Ovary (tissue), 9 donors: Measurements from ENCODE around the gene HIVEP3. TPM values are rescaled to one million over a fixed set of nuclear protein-coding genes. Genes with fewer than 3 reads are reported as not detected.
A peak's percentile ranks its signal among the peaks of the same experiment; 100 is the strongest.

Source experiments
- DNase-seq, 5 donors: peaks; one replicate each; pipeline ENCODE4 v3.0.0-alpha.2; 2019 to 2020
- H3K27ac ChIP-seq, 2 donors: fragments of 200-600 bp; one replicate each; pipeline versions ENCODE4 v1.5.1 to v1.8.0; 2019 to 2022
- H3K27me3 ChIP-seq: fragments of 200-600 bp; one replicate; pipeline ENCODE4 v1.8.0; 2022
- H3K36me3 ChIP-seq: fragments of 200-600 bp; sonication (generic); one replicate; pipeline ENCODE4 v1.5.1; 2019
- H3K4me1 ChIP-seq: one replicate; pipeline ENCODE4 v1.8.1; 2013; ENCODE audit warnings: mild to moderate bottlenecking, moderate library complexity; ENCODE audit not compliant: insufficient read depth
- H3K4me3 ChIP-seq: fragments of 200-600 bp; sonication (generic); one replicate; pipeline ENCODE4 v1.5.1; 2017
- H3K9me3 ChIP-seq, 2 donors: fragments of 200-600 bp in 1 of 2; sonication (generic) in 1 of 2; one replicate each; pipeline versions ENCODE4 v1.5.1 to v1.8.1; 2013 to 2019; ENCODE audit warnings: mild to moderate bottlenecking in 1 of 2, moderate library complexity in 1 of 2
- EP300 ChIP-seq: sonication (generic); formaldehyde crosslinking; IDR thresholded peaks from one replicate; pipeline ENCODE4 v1.6.1; 2017; ENCODE audit warnings: antibody characterized with exemption
- POLR2A ChIP-seq: fragments of 450-650 bp; IDR thresholded peaks from one replicate; pipeline ENCODE4 v1.6.1; 2017; ENCODE audit warnings: antibody characterized with exemption, mild to moderate bottlenecking, moderate library complexity
- WGBS, 3 donors: extraction: QIAGEN DNeasy Blood & Tissue Kit in 1 of 3; methylation state at CpG; one replicate each; pipeline versions ENCODE4 v1.1.5 to v1.1.7; 2013 to 2017; 5-methylcytosine and 5-hydroxymethylcytosine counted together
- intact Hi-C, 4 donors: fragments of 100-400 bp; cut with DNase I; formaldehyde crosslinking; loops; one replicate each; pipeline versions ENCODE4 v1.11.0 to v1.15.1; 2022 to 2023
- polyA plus RNA-seq, 2 donors: library from polyadenylated mRNA; stranded (reverse); fragments of 200-250 nt in 1 of 2; fragments of 350-450 nt in 1 of 2; fragmentation: Illumina TruSeq in 1 of 2; extraction: RNeasy Lipid Tissue Mini Kit (QIAGEN cat#74804) in 1 of 2; gene quantifications; one replicate each; pipeline ENCODE4 v1.2.3, GENCODE V29; 2013 to 2014
- total RNA-seq, 7 donors: library from RNA; depleted of rRNA in 2 of 7; stranded (reverse); fragments of >200 nt in 2 of 7; fragmentation: NEBNext Ultra II Directional in 3 of 7; extraction: Animal tissue kit (Norgen Biotek cat#: 25700) in 3 of 7; gene quantifications; one replicate each; pipeline versions ENCODE4 v1.1.0 to v1.2.4, GENCODE V29; 2016 to 2023
- TF ChIP-seq, protein P1 (sequence below), 3 donors: fragments of 450-650 bp in 2 of 3; fragments of 200-600 bp in 1 of 3; IDR thresholded peaks; one replicate each; pipeline versions ENCODE4 v1.5.1 to v1.8.0; 2016 to 2022; ENCODE audit warnings: antibody characterized with exemption in 3 of 3, mild to moderate bottlenecking in 1 of 3
- donor health status: DM: no; HTN: no; CAD: no; lungs with moderate emphysema.
- donor health status: DM: no; HTN: no; CAD: no.
- donor health status: Bipolar disorder and iron deficiency.
- donor health status: DM: yes; HTN: yes; CAD: no.
- donor health status: DM: no; HTN: no; CAD: no.
- donor health status: DM: yes; HTN: yes; CAD: no.

HIVEP3 gene
- total and polyA plus RNA-seq, 9 donors = 3.0 to 7.5 (median 5.2) TPM

DNA sequence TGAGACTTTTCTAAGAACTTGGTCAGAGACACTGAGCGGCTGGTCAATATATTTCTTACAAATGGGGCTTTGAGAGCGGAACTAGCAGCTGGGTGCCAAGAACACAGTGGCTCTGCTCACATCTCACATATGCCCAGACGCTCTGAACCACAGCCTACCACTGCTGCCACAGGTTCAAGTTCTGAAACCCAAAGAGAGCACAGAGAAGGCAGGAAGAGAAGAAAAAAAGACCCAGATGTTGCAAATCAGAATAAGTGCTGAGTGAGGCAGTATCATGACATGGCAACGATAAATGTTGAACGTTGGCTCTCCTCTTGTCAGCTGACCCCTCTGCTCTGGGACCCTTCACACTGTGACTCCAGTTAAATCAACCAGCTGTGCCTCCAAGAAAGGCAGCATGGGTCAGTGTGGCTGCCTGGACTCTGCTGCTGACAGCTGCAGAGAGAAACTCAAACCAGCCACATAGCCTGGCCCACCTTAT, 26.4 kb downstream of the HIVEP3 start:
- intact Hi-C loops = no loop called here
- H3K36me3 ChIP-seq = no peaks in the 10 kb centered on the region
- no peak for DNase-seq
- no peaks in the 10 kb centered on the region for H3K27me3 ChIP-seq
- no peak for TF ChIP-seq EP300
- TF ChIP-seq, protein P1, sequence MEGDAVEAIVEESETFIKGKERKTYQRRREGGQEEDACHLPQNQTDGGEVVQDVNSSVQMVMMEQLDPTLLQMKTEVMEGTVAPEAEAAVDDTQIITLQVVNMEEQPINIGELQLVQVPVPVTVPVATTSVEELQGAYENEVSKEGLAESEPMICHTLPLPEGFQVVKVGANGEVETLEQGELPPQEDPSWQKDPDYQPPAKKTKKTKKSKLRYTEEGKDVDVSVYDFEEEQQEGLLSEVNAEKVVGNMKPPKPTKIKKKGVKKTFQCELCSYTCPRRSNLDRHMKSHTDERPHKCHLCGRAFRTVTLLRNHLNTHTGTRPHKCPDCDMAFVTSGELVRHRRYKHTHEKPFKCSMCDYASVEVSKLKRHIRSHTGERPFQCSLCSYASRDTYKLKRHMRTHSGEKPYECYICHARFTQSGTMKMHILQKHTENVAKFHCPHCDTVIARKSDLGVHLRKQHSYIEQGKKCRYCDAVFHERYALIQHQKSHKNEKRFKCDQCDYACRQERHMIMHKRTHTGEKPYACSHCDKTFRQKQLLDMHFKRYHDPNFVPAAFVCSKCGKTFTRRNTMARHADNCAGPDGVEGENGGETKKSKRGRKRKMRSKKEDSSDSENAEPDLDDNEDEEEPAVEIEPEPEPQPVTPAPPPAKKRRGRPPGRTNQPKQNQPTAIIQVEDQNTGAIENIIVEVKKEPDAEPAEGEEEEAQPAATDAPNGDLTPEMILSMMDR (IDR thresholded peaks at IDR 0.05) = no peak
- TF ChIP-seq POLR2A = no peak
- H3K4me3 ChIP-seq = no peak overlapping the region
- peak overlapping the region in 1 of 2 donors; percentile 67 for H3K27ac ChIP-seq
- peaks cover 15% of the 10 kb centered on the region for H3K4me1 ChIP-seq
- WGBS, 3 donors = 33 to 61% (median 48%) methylated on average over 5 of the region's 5 CpGs
- H3K9me3 ChIP-seq = no peaks in the 10 kb centered on the region

DNA sequence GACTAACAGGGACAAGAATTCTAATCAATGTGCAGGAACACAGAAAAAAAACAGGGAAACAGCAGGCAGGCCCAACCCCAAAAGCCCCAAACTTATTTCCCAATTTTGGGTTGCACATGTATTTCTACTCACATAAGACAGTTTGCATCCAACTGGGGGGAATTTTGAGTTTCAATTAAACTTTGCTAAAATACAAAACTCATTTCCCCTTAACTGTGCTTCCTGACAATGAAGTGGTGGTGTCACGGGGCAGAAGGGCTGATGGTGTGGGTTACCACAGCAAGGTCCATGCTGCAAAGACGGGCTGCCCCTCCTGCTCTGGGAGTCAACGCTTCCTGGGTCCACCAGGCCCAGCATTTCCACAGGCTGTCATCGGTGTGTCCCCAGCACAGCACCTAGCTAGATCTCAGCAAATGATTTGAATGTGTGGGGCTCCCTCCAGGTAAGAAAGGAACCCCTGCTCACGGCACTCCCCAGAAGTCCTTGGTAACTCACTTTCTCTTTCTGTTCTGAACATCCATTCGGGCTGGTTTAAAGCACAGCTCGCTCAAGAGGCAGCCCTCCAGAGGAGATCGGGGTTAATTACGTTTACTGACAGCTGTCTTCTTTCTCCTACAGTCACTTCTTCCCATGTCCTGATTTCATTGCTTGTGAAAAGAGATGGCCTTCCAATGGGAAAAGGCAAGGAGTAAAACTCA, 27.4 kb downstream of the HIVEP3 start:
- Histone ChIP-seq H3K36me3 (no peaks in the 10 kb centered on the region), H3K4me1 (peaks cover 15% of the 10 kb centered on the region), H3K4me3 (peak overlapping the region; percentile 25), H3K9me3 (no peaks in the 10 kb centered on the region), H3K27me3 (no peaks in the 10 kb centered on the region), H3K27ac (peak overlapping the region; percentile 37 to 67)
- intact Hi-C loops = no loop called here
- DNase-seq = no peak
- TF ChIP-seq POLR2A = no peak
- no peak for TF ChIP-seq EP300
- TF ChIP-seq, protein P1 (IDR thresholded peaks at IDR 0.05) = no peak
- WGBS, 3 donors = 12 to 34% (median 16%) methylated on average over 9 of the region's 9 CpGs

DNA sequence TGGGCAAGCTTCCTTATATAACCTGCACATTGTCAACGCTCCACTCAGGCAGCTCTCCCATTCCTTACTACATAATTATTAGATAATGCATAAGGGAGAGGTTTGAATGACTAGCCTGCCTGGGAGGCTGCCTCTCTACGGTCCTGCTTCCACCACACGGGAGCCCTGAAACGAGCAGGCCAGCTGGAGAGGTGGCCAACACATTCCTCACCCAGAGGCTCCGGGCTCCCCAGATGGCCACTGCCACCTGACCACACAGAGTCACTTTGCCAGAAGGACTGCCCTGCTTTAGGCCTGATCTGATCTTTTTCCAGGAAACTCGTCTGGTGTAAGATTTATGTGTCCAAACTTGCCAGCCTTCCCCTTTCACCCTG, 27.9 kb downstream of the HIVEP3 start:
- no peak for DNase-seq
- no peaks in the 10 kb centered on the region for H3K9me3 ChIP-seq
- peak overlapping the region in 1 of 2 donors; percentile 67 for H3K27ac ChIP-seq
- TF ChIP-seq EP300 (no peak), POLR2A (no peak)
- TF ChIP-seq, protein P1 (IDR thresholded peaks at IDR 0.05) = no peak
- H3K4me3 ChIP-seq = no peak overlapping the region
- no peaks in the 10 kb centered on the region for H3K36me3 ChIP-seq
- peaks cover 15% of the 10 kb centered on the region for H3K4me1 ChIP-seq
- intact Hi-C loops = no loop called here
- H3K27me3 ChIP-seq = no peaks in the 10 kb centered on the region
- WGBS, 3 donors = 24 to 30% (median 28%) methylated on average over 6 of the region's 6 CpGs

DNA sequence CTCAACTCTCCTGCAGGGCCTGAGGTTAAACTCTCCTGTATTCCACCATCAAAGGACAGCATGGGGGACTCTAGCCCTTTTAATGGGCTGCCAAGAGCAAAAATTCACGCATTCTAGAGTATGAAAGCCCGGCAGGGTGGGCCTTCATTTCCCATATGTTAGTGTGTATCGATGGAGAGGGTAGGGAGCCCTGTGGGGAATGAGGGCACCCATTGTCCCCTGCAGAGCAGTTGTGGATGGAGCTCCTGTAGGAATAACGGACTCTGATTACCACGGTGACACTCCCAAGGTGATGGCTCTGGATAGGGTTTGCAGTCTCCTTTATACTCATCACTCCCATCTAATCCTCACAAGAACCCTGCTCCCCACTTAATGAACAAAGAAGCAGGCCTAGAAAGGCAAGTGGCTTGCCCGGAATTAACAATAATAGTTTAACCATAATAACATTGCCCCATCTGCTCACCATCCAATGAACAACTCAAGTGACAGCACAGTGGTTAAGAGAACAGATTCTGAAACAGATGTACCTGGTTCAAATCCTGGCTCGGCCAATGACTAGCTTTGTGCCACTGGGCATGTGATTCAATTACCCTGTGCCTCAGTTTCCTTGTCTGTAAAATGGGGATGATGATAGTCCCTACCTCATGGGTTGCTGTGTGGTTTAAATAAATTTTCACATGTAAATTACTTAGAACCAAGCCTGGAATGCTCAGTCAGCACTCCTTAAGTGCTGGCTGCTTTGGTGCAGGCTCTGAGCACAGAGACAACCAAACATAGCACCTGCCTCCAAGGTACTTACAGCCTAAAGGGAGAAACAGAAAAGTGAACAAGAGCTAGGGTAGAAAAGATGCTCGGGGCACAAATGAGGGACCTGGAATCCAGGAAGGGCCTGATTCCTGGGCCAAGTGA, 29.0 kb downstream of the HIVEP3 start:
- Histone ChIP-seq H3K9me3 (no peaks in the 10 kb centered on the region), H3K36me3 (no peaks in the 10 kb centered on the region), H3K4me1 (peaks cover 11% of the 10 kb centered on the region), H3K27me3 (no peaks in the 10 kb centered on the region), H3K27ac (peak overlapping the region in 1 of 2 donors; percentile 67), H3K4me3 (no peak overlapping the region)
- DNase-seq = no peak
- TF ChIP-seq, protein P1 (IDR thresholded peaks at IDR 0.05) = no peak
- TF ChIP-seq EP300 (no peak), POLR2A (no peak)
- WGBS, 3 donors = 94 to 97% (median 95%) methylated on average over 8 of the region's 8 CpGs
- intact Hi-C loops = no loop called here
